SU-DHL-6 (cell line): Measurements from ENCODE around the gene TMPRSS11E.

Experiments
- H2AFZ ChIP-seq: fragments of 200-600 bp; sonication (generic); 2 replicates; pipeline ENCODE4 v1.6.1; 2014; ENCODE audit warnings: low read depth, mild to moderate bottlenecking, moderate library complexity, mixed read lengths, antibody characterized with exemption, low read length; ENCODE audit not compliant: severe bottlenecking
- H3F3A ChIP-seq: fragments of 200-600 bp; shearing (Covaris generic); 2 replicates; pipeline ENCODE4 v1.6.0; 2016; ENCODE audit warnings: antibody characterized with exemption, mild to moderate bottlenecking; ENCODE audit not compliant: insufficient read depth
- H3K27ac ChIP-seq: fragments of 200-600 bp; sonication (generic); 2 replicates; pipeline ENCODE4 v1.5.1; 2016; ENCODE audit warnings: low read depth, mild to moderate bottlenecking, low read length, moderate library complexity, mixed read lengths
- H3K27me3 ChIP-seq: fragments of 200-600 bp; sonication (generic), shearing (Covaris generic); 2 replicates; pipeline ENCODE4 v1.6.0; 2014; ENCODE audit warnings: mild to moderate bottlenecking, low read length
- H3K36me3 ChIP-seq: fragments of 200-600 bp; sonication (generic); 2 replicates; pipeline ENCODE4 v1.6.1; 2014; ENCODE audit warnings: mild to moderate bottlenecking, low read length, mixed read lengths
- H3K4me2 ChIP-seq: fragments of 300-600, 200-600 bp; shearing (Covaris generic), sonication (generic); 2 replicates; pipeline ENCODE4 v1.6.0; 2014; ENCODE audit warnings: low read length, low read depth, mild to moderate bottlenecking; ENCODE audit not compliant: poor library complexity, severe bottlenecking
- H3K4me3 ChIP-seq: fragments of 200-600 bp; sonication (generic); 2 replicates; pipeline ENCODE4 v1.5.1; 2014; ENCODE audit warnings: antibody characterized with exemption, low read length, mild to moderate bottlenecking, mixed read lengths; ENCODE audit not compliant: insufficient read depth, poor library complexity, severe bottlenecking
- H3K79me2 ChIP-seq: fragments of 200-600 bp; sonication (generic); 2 replicates; pipeline ENCODE4 v1.6.1; 2014; ENCODE audit warnings: mild to moderate bottlenecking, low read length, moderate library complexity; ENCODE audit not compliant: insufficient read depth
- H3K9ac ChIP-seq: fragments of 200-600 bp; sonication (generic); 2 replicates; pipeline ENCODE4 v1.7.0; 2014; ENCODE audit warnings: mild to moderate bottlenecking, low read length
- H3K9me2 ChIP-seq: fragments of 200-600 bp; sonication (generic); replicated peaks from 2 replicates; pipeline ENCODE4 v1.6.1; 2014; ENCODE audit warnings: low read length; ENCODE audit not compliant: insufficient read depth
- H3K9me3 ChIP-seq: fragments of 200-600 bp; sonication (generic); 2 replicates; pipeline ENCODE4 v1.6.1; 2014; ENCODE audit warnings: low read length, mixed read lengths; ENCODE audit not compliant: insufficient read depth
- H4K20me1 ChIP-seq: fragments of 200-600 bp; sonication (generic); 2 replicates; pipeline ENCODE4 v1.6.1; 2014; ENCODE audit warnings: low read depth, mild to moderate bottlenecking, antibody characterized with exemption, low read length, moderate library complexity, mixed read lengths
- EZH2phosphoT487 ChIP-seq: fragments of 200-600 bp; sonication (generic), shearing (Covaris generic); conservative IDR thresholded peaks from 2 replicates; pipeline ENCODE4 v1.6.1; 2018; ENCODE audit warnings: mild to moderate bottlenecking, antibody characterized with exemption, low read length, moderate library complexity, mixed read lengths
- TF ChIP-seq, protein P1 (sequence below): fragments of 200-600 bp; sonication (generic); IDR thresholded peaks from one replicate; pipeline ENCODE4 v1.5.1; 2017; ENCODE audit warnings: antibody characterized with exemption, mild to moderate bottlenecking, low read length, moderate library complexity; ENCODE audit not compliant: insufficient read depth, poor library complexity, severe bottlenecking

The TMPRSS11E gene

DNA sequence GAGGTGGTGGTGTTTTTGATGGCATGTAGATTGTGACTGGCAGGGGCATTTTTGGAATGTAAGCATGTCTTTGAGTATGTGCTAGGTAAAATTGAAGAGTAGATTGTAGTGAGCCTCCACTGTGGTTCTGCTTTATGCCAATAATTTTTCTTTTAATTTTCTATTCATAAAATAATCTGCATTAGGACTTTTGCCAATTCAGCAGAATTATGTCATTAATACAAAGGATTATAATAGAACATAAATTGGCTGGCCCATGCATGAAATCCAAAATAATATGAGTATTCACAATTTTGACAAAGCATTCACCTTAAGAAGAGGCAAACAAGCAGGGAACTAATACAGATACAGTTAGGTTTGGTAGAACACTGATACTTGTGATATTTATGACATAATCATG is 14.9 kb upstream of the TMPRSS11E start:
- Histone ChIP-seq H3K4me2 (no peak overlapping the region), H3F3A (no peaks in the 10 kb centered on the region), H3K27me3 (no peaks in the 10 kb centered on the region), H3K27ac (no peak overlapping the region), H3K9me2 (no peaks in the 10 kb centered on the region), H2AFZ (no peak overlapping the region), H4K20me1 (no peaks in the 10 kb centered on the region), H3K9ac (no peak overlapping the region), H3K36me3 (no peaks in the 10 kb centered on the region), H3K4me3 (no peak overlapping the region), H3K9me3 (no peaks in the 10 kb centered on the region), H3K79me2 (no peaks in the 10 kb centered on the region)
- TF ChIP-seq, protein P1, sequence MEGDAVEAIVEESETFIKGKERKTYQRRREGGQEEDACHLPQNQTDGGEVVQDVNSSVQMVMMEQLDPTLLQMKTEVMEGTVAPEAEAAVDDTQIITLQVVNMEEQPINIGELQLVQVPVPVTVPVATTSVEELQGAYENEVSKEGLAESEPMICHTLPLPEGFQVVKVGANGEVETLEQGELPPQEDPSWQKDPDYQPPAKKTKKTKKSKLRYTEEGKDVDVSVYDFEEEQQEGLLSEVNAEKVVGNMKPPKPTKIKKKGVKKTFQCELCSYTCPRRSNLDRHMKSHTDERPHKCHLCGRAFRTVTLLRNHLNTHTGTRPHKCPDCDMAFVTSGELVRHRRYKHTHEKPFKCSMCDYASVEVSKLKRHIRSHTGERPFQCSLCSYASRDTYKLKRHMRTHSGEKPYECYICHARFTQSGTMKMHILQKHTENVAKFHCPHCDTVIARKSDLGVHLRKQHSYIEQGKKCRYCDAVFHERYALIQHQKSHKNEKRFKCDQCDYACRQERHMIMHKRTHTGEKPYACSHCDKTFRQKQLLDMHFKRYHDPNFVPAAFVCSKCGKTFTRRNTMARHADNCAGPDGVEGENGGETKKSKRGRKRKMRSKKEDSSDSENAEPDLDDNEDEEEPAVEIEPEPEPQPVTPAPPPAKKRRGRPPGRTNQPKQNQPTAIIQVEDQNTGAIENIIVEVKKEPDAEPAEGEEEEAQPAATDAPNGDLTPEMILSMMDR, result no peak
- TF ChIP-seq EZH2phosphoT487, result no peak

DNA sequence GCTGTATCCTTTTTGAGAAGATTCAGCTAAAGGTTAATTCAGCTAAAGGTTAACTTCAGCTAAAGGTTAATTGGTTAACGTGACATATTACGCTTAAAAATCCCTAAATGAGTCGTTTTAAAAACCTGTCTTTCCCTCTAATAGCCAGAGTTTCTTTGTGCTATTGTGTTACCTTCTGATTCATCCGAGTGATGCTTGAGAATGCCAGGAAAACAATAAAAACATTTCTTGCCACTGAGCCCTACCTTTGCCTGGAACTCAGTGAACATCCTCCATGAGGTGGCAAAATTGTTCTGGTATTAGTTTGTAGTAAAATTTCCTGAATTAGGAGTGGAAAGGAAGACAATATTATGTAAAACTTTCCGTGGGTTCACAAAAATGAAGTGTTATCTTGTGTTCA is 13.7 kb upstream of the TMPRSS11E start:
- no peaks in the 10 kb centered on the region for H3K79me2 ChIP-seq
- H3K9me2 ChIP-seq, result no peaks in the 10 kb centered on the region
- H3K9ac ChIP-seq, result no peak overlapping the region
- H3K4me3 ChIP-seq, result no peak overlapping the region
- H3F3A ChIP-seq, result no peaks in the 10 kb centered on the region
- no peaks in the 10 kb centered on the region for H3K9me3 ChIP-seq
- no peaks in the 10 kb centered on the region for H3K36me3 ChIP-seq
- no peak overlapping the region for H3K4me2 ChIP-seq
- H2AFZ ChIP-seq, result no peak overlapping the region
- no peaks in the 10 kb centered on the region for H4K20me1 ChIP-seq
- no peak overlapping the region for H3K27ac ChIP-seq
- TF ChIP-seq, protein P1, result no peak
- no peak for TF ChIP-seq EZH2phosphoT487
- H3K27me3 ChIP-seq, result no peaks in the 10 kb centered on the region

- H4K20me1 ChIP-seq, result no peaks in the 10 kb centered on the region
- no peaks in the 10 kb centered on the region for H3K79me2 ChIP-seq
- H3K9me3 ChIP-seq, result no peaks in the 10 kb centered on the region
- H3K27ac ChIP-seq, result no peak overlapping the region
- H3K9ac ChIP-seq, result no peak overlapping the region
- no peaks in the 10 kb centered on the region for H3K9me2 ChIP-seq
- H3K27me3 ChIP-seq, result no peaks in the 10 kb centered on the region
- no peak overlapping the region for H3K4me2 ChIP-seq
- H3K36me3 ChIP-seq, result no peaks in the 10 kb centered on the region
- H3K4me3 ChIP-seq, result no peak overlapping the region
- H3F3A ChIP-seq, result no peaks in the 10 kb centered on the region
- TF ChIP-seq, protein P1, result no peak
- TF ChIP-seq EZH2phosphoT487, result no peak
- no peak overlapping the region for H2AFZ ChIP-seq
Measured at GRCh38 chr4:68434277-68434676, 13.0 kb upstream of the TMPRSS11E start.
